ENCODE results near the gene RXFP4.

- no peak for TF ChIP-seq POLR2A (IDR thresholded peaks at IDR 0.05)
- no peak for TF ChIP-seq CTCF (IDR thresholded peaks at IDR 0.05)
Measured at GRCh38 chr1:155954645-155955044, 13.2 kb downstream of the RXFP4 start.
